ENCODE data around the gene FBXW10B.

GRCh38 chr17:15654886-15655561 lies 35.5 kb upstream of the FBXW10B start:
- TF ChIP-seq CTBP1 (IDR thresholded peaks at IDR 0.05; ENCODE audit: borderline replicate concordance), result no peak
- no peak for TF ChIP-seq ARNT (IDR thresholded peaks at IDR 0.05)
- TF ChIP-seq PKNOX1 (IDR thresholded peaks at IDR 0.05), result no peak
- no peak for TF ChIP-seq LEF1 (IDR thresholded peaks at IDR 0.05; ENCODE audit: borderline replicate concordance)
